ENCODE data around the gene MOGAT2. TPM values are rescaled to one million over a fixed set of nuclear protein-coding genes. Genes with fewer than 3 reads are reported as not detected.

The MOGAT2 gene
- total RNA-seq, 4 donors from 2014 or later = 3.5 to 12.4 (median 4.9) TPM

GRCh38 chr11:75765116-75765515, 47.5 kb downstream of the MOGAT2 start:
- DNase-seq (ENCODE audit: low spot score in 2 of 2) = no peak
- Histone ChIP-seq H3K27ac (no peak overlapping the region), H3K9me3 (no peaks in the 10 kb centered on the region), H3K36me3 (no peaks in the 10 kb centered on the region), H3K4me3 (no peak overlapping the region), H3K4me1 (peaks cover 18% of the 10 kb centered on the region), H3K27me3 (peaks cover 7% of the 10 kb centered on the region)
- 97% methylated on average over 3 of the region's 3 CpGs for WGBS
- no peak for TF ChIP-seq EP300 (IDR thresholded peaks at IDR 0.05)
- no peak for TF ChIP-seq CTCF (IDR thresholded peaks at IDR 0.05)
- no peak for TF ChIP-seq POLR2A (IDR thresholded peaks at IDR 0.05)
- no peak for TF ChIP-seq POLR2AphosphoS5 (IDR thresholded peaks at IDR 0.05)

- Histone ChIP-seq H3K27me3 (peaks cover 7% of the 10 kb centered on the region), H3K9me3 (no peaks in the 10 kb centered on the region), H3K27ac (no peak overlapping the region), H3K4me1 (peaks cover 18% of the 10 kb centered on the region), H3K36me3 (no peaks in the 10 kb centered on the region), H3K4me3 (no peak overlapping the region)
- 79% methylated on average over 4 of the region's 4 CpGs for WGBS
- TF ChIP-seq CTCF (IDR thresholded peaks at IDR 0.05) = no peak
- TF ChIP-seq EP300 (IDR thresholded peaks at IDR 0.05) = no peak
- no peak for TF ChIP-seq POLR2A (IDR thresholded peaks at IDR 0.05)
- no peak for TF ChIP-seq POLR2AphosphoS5 (IDR thresholded peaks at IDR 0.05)
- DNase-seq (ENCODE audit: low spot score in 2 of 2) = no peak
These were observed 49.0 kb downstream of the MOGAT2 start for GRCh38 chr11:75766443-75767227.

GRCh38 chr11:75767228-75767572, 49.6 kb downstream of the MOGAT2 start:
- no peak for TF ChIP-seq POLR2AphosphoS5 (IDR thresholded peaks at IDR 0.05)
- TF ChIP-seq POLR2A (IDR thresholded peaks at IDR 0.05) = no peak
- no peak for TF ChIP-seq CTCF (IDR thresholded peaks at IDR 0.05)
- TF ChIP-seq EP300 (IDR thresholded peaks at IDR 0.05) = no peak
- 92% methylated on average over 6 of the region's 6 CpGs for WGBS
- DNase-seq (ENCODE audit: low spot score in 2 of 2) = no peak
- Histone ChIP-seq H3K27ac (no peak overlapping the region), H3K27me3 (peaks cover 7% of the 10 kb centered on the region), H3K9me3 (no peaks in the 10 kb centered on the region), H3K4me1 (peaks cover 22% of the 10 kb centered on the region), H3K4me3 (no peak overlapping the region), H3K36me3 (no peaks in the 10 kb centered on the region)

GRCh38 chr11:75767793-75768111, 50.1 kb downstream of the MOGAT2 start:
- Histone ChIP-seq H3K27ac (no peak overlapping the region), H3K4me3 (peak overlapping the region; percentile 69), H3K36me3 (no peaks in the 10 kb centered on the region), H3K4me1 (peaks cover 22% of the 10 kb centered on the region), H3K9me3 (no peaks in the 10 kb centered on the region), H3K27me3 (peaks cover 7% of the 10 kb centered on the region)
- DNase-seq (ENCODE audit: low spot score in 2 of 2) = no peak
- 60% methylated on average over 1 of the region's 1 CpG for WGBS
- TF ChIP-seq POLR2AphosphoS5 (IDR thresholded peaks at IDR 0.05) (no peak), POLR2A (IDR thresholded peaks at IDR 0.05) (no peak), EP300 (IDR thresholded peaks at IDR 0.05) (no peak), CTCF (IDR thresholded peaks at IDR 0.05) (no peak)

GRCh38 chr11:75768112-75768908, 50.7 kb downstream of the MOGAT2 start, which contains the start of gene DGAT2:
Gene DGAT2 (plus strand): TSS chr11:75768778. CDS start chr11:75768992, 214 bp downstream.
- peak within 1 kb of the TSS; percentile 83 for H3K27ac ChIP-seq
- 16% methylated on average over 15 of the region's 66 CpGs for WGBS

More at GRCh38 chr11:75768112-75768908, 50.7 kb downstream of the MOGAT2 start, which contains the start of gene DGAT2:
- Histone ChIP-seq H3K27me3 (peaks cover 7% of the 10 kb centered on the region), H3K9me3 (no peaks in the 10 kb centered on the region), H3K4me3 (peak within 1 kb of the TSS; percentile 69), H3K4me1 (peaks cover 22% of the 10 kb centered on the region), H3K36me3 (no peaks in the 10 kb centered on the region)
- TF ChIP-seq POLR2AphosphoS5 (IDR thresholded peaks at IDR 0.05) (peak in 1 of 3 donors; percentile 35), CTCF (IDR thresholded peaks at IDR 0.05) (no peak)
- DNase-seq (ENCODE audit: low spot score in 2 of 2) = peak in 1 of 2 donors; percentile 85

Measured in suprapubic skin (tissue), 4 donors.